GM06990 (cell line): ENCODE measurements around the gene ZC3H18.

Experiments used
- DNase-seq: peaks from one replicate; pipeline ENCODE4 v3.0.0-alpha.2; 2011; ENCODE audit not compliant: insufficient read length; ENCODE audit errors: extremely low read depth
- H3K27me3 ChIP-seq: replicated peaks from 2 replicates; pipeline ENCODE4 v1.6.0; 2011; ENCODE audit warnings: low read length; ENCODE audit not compliant: control insufficient read depth, insufficient read depth
- H3K36me3 ChIP-seq: 2 replicates; pipeline ENCODE4 v1.5.1; 2011; ENCODE audit warnings: low read length; ENCODE audit not compliant: control insufficient read depth, insufficient read depth
- H3K4me3 ChIP-seq: replicated peaks from 2 replicates; pipeline ENCODE4 v1.5.1; 2011; ENCODE audit warnings: low read depth, mild to moderate bottlenecking, control low read depth, low read length
- TF ChIP-seq, protein P1 (sequence below): IDR thresholded peaks from 2 replicates; pipeline ENCODE4 v1.5.1; 2011; ENCODE audit warnings: low read length, control low read depth, mild to moderate bottlenecking, inconsistent platforms; ENCODE audit not compliant: insufficient read depth, poor library complexity, severe bottlenecking

ZC3H18 gene

GRCh38 chr16:88575251-88575650 lies 5.0 kb downstream of the ZC3H18 start:
- no peak for DNase-seq
- no peaks in the 10 kb centered on the region for H3K27me3 ChIP-seq
- TF ChIP-seq, protein P1, sequence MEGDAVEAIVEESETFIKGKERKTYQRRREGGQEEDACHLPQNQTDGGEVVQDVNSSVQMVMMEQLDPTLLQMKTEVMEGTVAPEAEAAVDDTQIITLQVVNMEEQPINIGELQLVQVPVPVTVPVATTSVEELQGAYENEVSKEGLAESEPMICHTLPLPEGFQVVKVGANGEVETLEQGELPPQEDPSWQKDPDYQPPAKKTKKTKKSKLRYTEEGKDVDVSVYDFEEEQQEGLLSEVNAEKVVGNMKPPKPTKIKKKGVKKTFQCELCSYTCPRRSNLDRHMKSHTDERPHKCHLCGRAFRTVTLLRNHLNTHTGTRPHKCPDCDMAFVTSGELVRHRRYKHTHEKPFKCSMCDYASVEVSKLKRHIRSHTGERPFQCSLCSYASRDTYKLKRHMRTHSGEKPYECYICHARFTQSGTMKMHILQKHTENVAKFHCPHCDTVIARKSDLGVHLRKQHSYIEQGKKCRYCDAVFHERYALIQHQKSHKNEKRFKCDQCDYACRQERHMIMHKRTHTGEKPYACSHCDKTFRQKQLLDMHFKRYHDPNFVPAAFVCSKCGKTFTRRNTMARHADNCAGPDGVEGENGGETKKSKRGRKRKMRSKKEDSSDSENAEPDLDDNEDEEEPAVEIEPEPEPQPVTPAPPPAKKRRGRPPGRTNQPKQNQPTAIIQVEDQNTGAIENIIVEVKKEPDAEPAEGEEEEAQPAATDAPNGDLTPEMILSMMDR, result no peak
- peaks cover 25% of the 10 kb centered on the region for H3K36me3 ChIP-seq
- H3K4me3 ChIP-seq, result no peak overlapping the region

DNA sequence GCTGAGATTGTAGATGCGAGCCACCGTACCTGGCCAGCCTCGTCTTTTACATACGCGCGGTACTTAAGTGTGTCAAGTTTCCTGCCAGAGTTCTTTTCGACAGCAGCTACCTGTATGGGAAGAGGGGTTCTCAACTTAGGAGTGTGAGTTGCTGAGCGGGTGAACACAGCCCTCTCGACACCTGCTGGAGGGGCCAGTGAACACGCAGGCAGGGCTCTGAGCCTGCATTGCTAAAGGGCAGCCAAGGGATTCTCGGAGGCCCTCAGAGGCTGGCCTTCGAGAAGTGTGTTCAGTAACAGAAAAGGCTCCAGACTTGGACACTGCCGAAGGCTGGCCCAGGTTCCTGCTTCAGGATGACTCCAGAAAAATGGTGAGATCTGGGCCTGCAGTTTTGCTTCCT lies 6.1 kb downstream of the ZC3H18 start:
- TF ChIP-seq, protein P1, result no peak
- Histone ChIP-seq H3K36me3 (peaks cover 31% of the 10 kb centered on the region), H3K27me3 (no peaks in the 10 kb centered on the region), H3K4me3 (no peak overlapping the region)
- DNase-seq, result no peak

GRCh38 chr16:88577166-88577565 lies 7.0 kb downstream of the ZC3H18 start:
- Histone ChIP-seq H3K36me3 (peaks cover 35% of the 10 kb centered on the region), H3K27me3 (no peaks in the 10 kb centered on the region), H3K4me3 (no peak overlapping the region)
- TF ChIP-seq, protein P1, result no peak
- no peak for DNase-seq

GRCh38 chr16:88578446-88579313 lies 8.5 kb downstream of the ZC3H18 start:
- no peak for DNase-seq

DNA sequence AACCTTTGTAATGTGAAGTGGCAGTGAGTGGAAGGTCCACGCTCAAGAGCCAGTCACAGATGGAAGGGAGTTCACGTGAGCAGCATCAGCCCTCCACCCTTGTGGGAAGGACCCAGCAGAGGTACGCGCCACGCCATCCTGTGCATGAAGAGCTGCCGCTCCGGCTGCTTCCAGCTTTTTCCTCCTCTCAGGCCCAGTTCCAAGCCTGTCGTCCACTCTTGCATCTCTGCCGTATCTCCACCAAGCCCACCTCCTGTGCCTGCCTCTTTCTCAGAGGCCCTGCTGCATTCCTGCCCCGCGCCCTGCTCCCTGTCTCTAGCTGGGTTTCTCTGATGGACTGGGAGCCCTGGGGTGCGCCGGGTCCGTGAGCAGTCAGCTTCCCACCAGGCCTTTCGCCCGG lies 10.2 kb downstream of the ZC3H18 start:
- TF ChIP-seq, protein P1, result no peak
- DNase-seq, result no peak
- no peak overlapping the region for H3K4me3 ChIP-seq
- peaks cover 45% of the 10 kb centered on the region for H3K36me3 ChIP-seq
- H3K27me3 ChIP-seq, result no peaks in the 10 kb centered on the region

More at GRCh38 chr16:88578446-88579313, 8.5 kb downstream of the ZC3H18 start:
- TF ChIP-seq, protein P1, result no peak
- Histone ChIP-seq H3K27me3 (no peaks in the 10 kb centered on the region), H3K4me3 (no peak overlapping the region), H3K36me3 (peaks cover 43% of the 10 kb centered on the region)
